Activated CD4-positive, alpha-beta T cell treated with anti-CD3 and anti-CD28 coated beads, Interleukin-2, amount 50 U/mL, for 4 hours (primary cell): ENCODE results near the gene CLEC3B.
"Not testable (repeated sequence)": the region's sequence is repeated elsewhere in the genome, so short reads cannot be mapped to it uniquely, and the experiment has no call there.

ENCODE experiments used
- DNase-seq, 2 experiments: peaks; one replicate each; pipeline ENCODE4 v3.0.0-alpha.2; 2020

CLEC3B gene

GRCh38 chr3:45026038-45026437 lies at the start of gene CLEC3B:
Gene CLEC3B, plus strand, starts transcription at chr3:45026303. Its CDS starts 60 bp downstream, at chr3:45026363.
- no peak for DNase-seq

GRCh38 chr3:44981220-44981619 lies 44.9 kb upstream of the CLEC3B start:
- no peak for DNase-seq

- no peak for DNase-seq
These were observed 44.4 kb upstream of the CLEC3B start for GRCh38 chr3:44981751-44982150.

- DNase-seq: no peak
These were observed 43.3 kb upstream of the CLEC3B start for GRCh38 chr3:44982817-44983216.

GRCh38 chr3:44983484-44983941 lies 42.6 kb upstream of the CLEC3B start:
- DNase-seq: no peak

GRCh38 chr3:44984335-44984734 lies 41.8 kb upstream of the CLEC3B start:
- no peak for DNase-seq

- DNase-seq: not testable (repeated sequence)
These were observed 39.8 kb upstream of the CLEC3B start for GRCh38 chr3:44986330-44986729.

- DNase-seq: no peak
These were observed 38.8 kb upstream of the CLEC3B start for GRCh38 chr3:44987332-44987731.

- no peak for DNase-seq
These were observed 38.0 kb upstream of the CLEC3B start for GRCh38 chr3:44988073-44988472.

- no peak for DNase-seq
These were observed 37.0 kb upstream of the CLEC3B start for GRCh38 chr3:44989141-44989540.

- no peak for DNase-seq
These were observed 36.3 kb upstream of the CLEC3B start for GRCh38 chr3:44989636-44990373.

- no peak for DNase-seq
These were observed 34.8 kb upstream of the CLEC3B start for GRCh38 chr3:44991326-44991725.

GRCh38 chr3:44992555-44993470 lies 33.3 kb upstream of the CLEC3B start:
- no peak for DNase-seq

- no peak for DNase-seq
These were observed 32.5 kb upstream of the CLEC3B start for GRCh38 chr3:44993471-44994205.

- no peak for DNase-seq
These were observed 30.8 kb upstream of the CLEC3B start for GRCh38 chr3:44995142-44995770.

- no peak for DNase-seq
These were observed 29.5 kb upstream of the CLEC3B start for GRCh38 chr3:44996556-44996969.

GRCh38 chr3:44999782-45000181 lies 26.3 kb upstream of the CLEC3B start:
- DNase-seq: no peak

GRCh38 chr3:45000823-45001222 lies 25.3 kb upstream of the CLEC3B start:
- no peak for DNase-seq

GRCh38 chr3:45001738-45002137 lies 24.4 kb upstream of the CLEC3B start:
- no peak for DNase-seq

- DNase-seq: no peak
These were observed 23.9 kb upstream of the CLEC3B start for GRCh38 chr3:45002139-45002660.

GRCh38 chr3:45002720-45003119 lies 23.4 kb upstream of the CLEC3B start:
- DNase-seq: no peak

- no peak for DNase-seq
These were observed 22.7 kb upstream of the CLEC3B start for GRCh38 chr3:45003406-45003805.
